HTERT RPE-1 (cell line): ENCODE data around the gene TRMT112.

Experiments
- in situ Hi-C: fragments of 300-500 bp; cut with MboI; formaldehyde crosslinking; loops from 4 replicates; pipeline ENCODE4 v1.14.3; 2020; ENCODE audit warnings: low sequenced_read_pairs

The TRMT112 gene

GRCh38 chr11:64317325-64317960 lies at the start of gene TRMT112:
Gene TRMT112, minus strand, starts transcription at chr11:64317559. Its CDS starts 33 bp downstream, at chr11:64317526.
- in situ Hi-C loops: no loop called here

- in situ Hi-C loops: no loop called here
These were observed 49.4 kb upstream of the TRMT112 start for GRCh38 chr11:64366751-64367150.

- in situ Hi-C loops: no loop called here
These were observed 47.6 kb upstream of the TRMT112 start for GRCh38 chr11:64364911-64365310.

GRCh38 chr11:64364435-64364834 lies 47.1 kb upstream of the TRMT112 start:
- in situ Hi-C loops: no loop called here

- in situ Hi-C loops: no loop called here
These were observed 45.0 kb upstream of the TRMT112 start for GRCh38 chr11:64362339-64362738.

- in situ Hi-C loops: no loop called here
These were observed 44.3 kb upstream of the TRMT112 start for GRCh38 chr11:64361659-64362058.

- in situ Hi-C loops: no loop called here
These were observed 43.1 kb upstream of the TRMT112 start for GRCh38 chr11:64360448-64360921.

GRCh38 chr11:64359712-64360445 lies 42.5 kb upstream of the TRMT112 start:
- in situ Hi-C loops: no loop called here

- in situ Hi-C loops: no loop called here
These were observed 41.8 kb upstream of the TRMT112 start, which contains the start of gene RPS6KA4 for GRCh38 chr11:64358907-64359711. Gene RPS6KA4, plus strand, starts transcription at chr11:64359162. Its CDS starts 74 bp downstream, at chr11:64359236.

GRCh38 chr11:64358536-64358906 lies 41.2 kb upstream of the TRMT112 start:
- in situ Hi-C loops: no loop called here

- in situ Hi-C loops: no loop called here
These were observed 40.7 kb upstream of the TRMT112 start for GRCh38 chr11:64357904-64358535.

GRCh38 chr11:64357446-64357845 lies 40.1 kb upstream of the TRMT112 start:
- in situ Hi-C loops: no loop called here

- in situ Hi-C loops: no loop called here
These were observed 39.4 kb upstream of the TRMT112 start for GRCh38 chr11:64356498-64357411.

GRCh38 chr11:64355078-64355940 lies 38.0 kb upstream of the TRMT112 start:
- in situ Hi-C loops: no loop called here

GRCh38 chr11:64353715-64354506 lies 36.6 kb upstream of the TRMT112 start:
- in situ Hi-C loops: no loop called here

GRCh38 chr11:64352995-64353714 lies 35.8 kb upstream of the TRMT112 start:
- in situ Hi-C loops: no loop called here
